OCI-LY3 (cell line): Measurements from ENCODE around the gene DOK5.

Source experiments
- EZH2phosphoT487 ChIP-seq: fragments of 200-600 bp; shearing (Covaris generic); IDR thresholded peaks from 2 replicates; pipeline ENCODE4 v1.6.1; 2018; ENCODE audit warnings: antibody characterized with exemption, mixed run types, low read depth
- TF ChIP-seq, protein P1 (sequence below): fragments of 200-600, 300-600 bp; sonication (generic); IDR thresholded peaks from 2 replicates; pipeline ENCODE4 v1.5.1; 2014; ENCODE audit warnings: antibody characterized with exemption, low read length, low read depth

DNA sequence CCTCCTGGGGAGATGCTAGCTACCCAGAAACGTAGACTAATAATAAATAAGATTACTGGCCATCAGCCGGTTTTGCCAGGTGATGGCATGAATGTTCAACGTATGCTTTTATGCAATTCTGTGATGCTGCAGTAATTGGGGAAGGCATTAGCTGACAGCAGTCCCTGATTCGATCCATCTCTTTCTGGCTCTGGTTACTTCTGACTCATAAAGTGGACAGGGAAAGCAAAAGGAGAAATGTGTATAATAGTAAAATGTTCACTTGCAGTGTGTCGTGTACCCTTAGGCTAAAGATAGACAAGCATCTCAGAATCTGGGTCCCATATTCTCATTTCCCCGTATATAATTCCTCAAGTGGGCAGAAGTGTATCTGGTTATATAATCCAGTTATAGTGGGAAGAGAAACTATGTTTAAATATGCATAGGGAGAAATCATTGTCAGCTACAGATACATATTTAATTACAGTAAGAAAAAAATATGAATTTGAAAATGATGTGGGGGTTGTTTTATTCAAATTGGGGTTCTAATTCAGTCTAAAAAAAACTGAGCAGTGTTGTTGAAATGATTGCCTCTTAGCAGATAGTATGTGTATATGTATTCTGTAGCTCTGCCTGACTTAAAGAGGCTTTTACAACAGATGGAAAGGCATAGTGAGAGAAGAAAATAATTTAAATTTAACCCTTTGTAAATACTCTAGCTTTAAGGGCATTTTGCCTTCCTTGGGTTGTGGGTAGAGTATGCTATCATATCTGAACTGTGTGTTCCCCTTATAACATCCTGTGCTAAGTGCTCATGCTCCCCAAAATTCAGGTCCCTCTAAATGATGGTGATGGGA is 40.6 kb downstream of the DOK5 start:
- TF ChIP-seq, protein P1, sequence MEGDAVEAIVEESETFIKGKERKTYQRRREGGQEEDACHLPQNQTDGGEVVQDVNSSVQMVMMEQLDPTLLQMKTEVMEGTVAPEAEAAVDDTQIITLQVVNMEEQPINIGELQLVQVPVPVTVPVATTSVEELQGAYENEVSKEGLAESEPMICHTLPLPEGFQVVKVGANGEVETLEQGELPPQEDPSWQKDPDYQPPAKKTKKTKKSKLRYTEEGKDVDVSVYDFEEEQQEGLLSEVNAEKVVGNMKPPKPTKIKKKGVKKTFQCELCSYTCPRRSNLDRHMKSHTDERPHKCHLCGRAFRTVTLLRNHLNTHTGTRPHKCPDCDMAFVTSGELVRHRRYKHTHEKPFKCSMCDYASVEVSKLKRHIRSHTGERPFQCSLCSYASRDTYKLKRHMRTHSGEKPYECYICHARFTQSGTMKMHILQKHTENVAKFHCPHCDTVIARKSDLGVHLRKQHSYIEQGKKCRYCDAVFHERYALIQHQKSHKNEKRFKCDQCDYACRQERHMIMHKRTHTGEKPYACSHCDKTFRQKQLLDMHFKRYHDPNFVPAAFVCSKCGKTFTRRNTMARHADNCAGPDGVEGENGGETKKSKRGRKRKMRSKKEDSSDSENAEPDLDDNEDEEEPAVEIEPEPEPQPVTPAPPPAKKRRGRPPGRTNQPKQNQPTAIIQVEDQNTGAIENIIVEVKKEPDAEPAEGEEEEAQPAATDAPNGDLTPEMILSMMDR, result no peak
- no peak for TF ChIP-seq EZH2phosphoT487
